Skin of body (tissue), 2 donors: ENCODE data around the gene DOLPP1. TPM values are rescaled to one million over a fixed set of nuclear protein-coding genes. Genes with fewer than 3 reads are reported as not detected.

Experiments
- DNase-seq: peaks from one replicate; lab custom pipeline; 2025; lab: John Stamatoyannopoulos, UW
- total RNA-seq: library from RNA; depleted of rRNA; stranded (reverse); fragments of >200 nt; gene quantifications from one replicate; pipeline ENCODE4 v1.2.3, GENCODE V29; 2014

Gene DOLPP1
- total RNA-seq, 1 donor from 2014 or later = 6.2 TPM

DNA sequence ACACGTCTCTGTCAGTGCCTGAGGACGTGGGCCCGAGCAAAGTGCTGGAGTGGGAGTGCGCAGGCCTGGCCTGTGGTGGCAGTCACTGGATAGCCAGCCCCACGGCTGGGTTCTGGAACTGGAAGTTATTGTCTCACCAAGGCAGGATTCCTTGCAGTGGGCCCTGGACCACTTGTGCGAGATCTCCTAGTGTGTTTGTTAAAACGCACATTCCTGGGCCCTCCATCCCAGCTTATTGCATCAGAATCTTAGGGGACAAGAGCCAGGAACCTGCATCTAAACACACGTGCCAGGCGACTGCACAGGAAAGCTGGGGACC lies 57.2 kb downstream of the DOLPP1 start:
- DNase-seq = no peak

DNA sequence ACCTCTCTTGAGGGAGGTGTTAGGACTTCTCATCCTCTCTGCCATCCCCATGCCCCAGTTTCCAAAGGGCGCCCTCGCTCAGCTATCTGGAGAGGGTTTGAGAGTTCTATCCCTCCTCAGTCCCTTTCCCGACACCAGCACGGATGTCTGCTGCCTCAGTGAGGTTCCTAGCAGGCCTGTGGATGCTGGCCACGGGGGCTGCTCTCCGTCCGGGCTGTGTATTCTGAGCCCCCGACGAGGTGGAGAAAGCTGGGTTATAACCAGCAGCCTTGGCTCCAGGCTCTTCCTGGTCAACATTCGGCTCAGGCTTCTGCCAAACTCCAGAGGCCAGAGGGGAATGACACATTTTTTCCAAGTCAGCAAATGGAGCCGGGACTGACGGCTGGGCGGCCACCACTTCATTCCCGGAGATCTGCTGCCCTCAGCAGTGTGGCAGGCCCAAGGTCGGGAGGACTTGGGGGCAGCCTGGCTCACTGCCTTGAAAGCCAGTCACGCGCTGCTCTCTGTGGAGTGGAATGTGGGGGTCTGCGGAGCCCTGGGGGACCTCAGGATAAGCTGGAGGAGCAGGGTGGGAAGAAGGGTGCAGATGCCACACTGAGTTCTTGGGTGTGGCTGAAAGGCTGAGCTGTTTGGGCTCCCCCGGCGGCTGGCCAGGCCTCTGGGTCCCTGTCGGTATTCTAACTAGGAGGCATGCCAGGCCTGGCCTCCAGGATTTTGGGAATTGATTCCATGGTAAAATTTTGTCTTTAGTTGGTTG lies 57.7 kb downstream of the DOLPP1 start:
- no peak for DNase-seq

DNA sequence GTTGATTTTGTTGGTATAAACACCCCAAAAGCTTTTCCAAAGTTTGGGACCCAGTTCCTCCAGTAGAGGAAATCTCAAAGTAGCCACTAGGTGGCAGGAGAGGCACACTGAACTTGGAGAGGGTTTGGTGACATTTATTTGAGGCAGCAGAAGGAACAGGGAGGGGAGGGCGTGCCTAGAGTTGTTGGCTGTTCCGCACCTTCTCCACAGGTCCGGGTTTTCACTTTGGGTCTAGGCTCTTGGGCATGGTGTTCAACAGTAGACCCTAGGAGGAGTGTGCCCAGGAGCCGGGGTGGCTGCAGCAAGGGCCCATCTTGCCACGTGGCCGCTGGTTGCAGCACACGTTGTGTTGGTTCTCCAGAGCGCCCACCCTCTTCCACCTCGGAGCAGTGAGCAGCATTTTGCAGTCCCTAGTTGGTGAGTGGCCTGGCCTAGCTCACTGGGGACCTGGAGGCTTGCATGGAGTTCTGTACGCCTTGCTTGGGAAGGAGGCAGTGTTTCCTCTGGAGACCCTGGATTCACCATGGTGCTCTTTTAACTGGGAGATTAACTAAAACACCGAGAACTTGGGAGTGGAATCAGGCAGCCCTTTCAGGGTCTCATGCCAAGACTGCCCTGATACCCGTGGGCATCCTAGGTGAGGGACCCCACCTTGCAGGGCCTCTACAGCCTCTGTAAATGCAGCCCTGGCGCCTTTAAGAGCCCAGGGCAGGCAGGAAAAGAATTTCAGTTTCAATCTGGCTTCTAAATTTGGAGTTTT lies 58.5 kb downstream of the DOLPP1 start:
- peak; percentile 90 for DNase-seq

DNA sequence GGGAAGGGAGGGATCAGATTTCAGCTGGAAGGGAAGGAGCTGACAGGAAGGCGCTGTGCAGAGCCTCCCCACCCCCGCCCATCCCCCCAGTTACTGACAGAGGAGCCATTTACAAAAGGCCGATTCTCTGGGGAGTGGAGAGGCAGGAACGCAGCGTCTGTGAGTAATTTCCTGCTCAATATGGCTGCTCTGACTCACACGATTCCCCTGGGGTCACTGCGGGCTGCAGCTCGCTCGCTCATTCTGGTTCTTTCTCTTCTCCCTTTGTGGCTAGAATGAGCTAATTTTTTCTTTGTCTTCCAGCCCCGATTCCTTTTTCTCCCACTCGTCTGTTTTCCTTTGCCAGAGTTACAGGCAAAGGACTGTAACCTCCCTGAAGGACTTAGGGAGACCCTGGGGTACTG lies 59.1 kb downstream of the DOLPP1 start:
- peak; percentile 100 for DNase-seq

Other genes starting within 250 kb of the DOLPP1 start
- 3.4 TPM for gene KYAT1, start 199.2 kb upstream of the DOLPP1 start, total RNA-seq
- 27.5 TPM for gene LRRC8A, start 199.0 kb upstream of the DOLPP1 start, total RNA-seq
- gene PHYHD1, start 160.1 kb upstream of the DOLPP1 start, total RNA-seq = 13.5 TPM
- 7.8 TPM for gene DOLK, start 133.5 kb upstream of the DOLPP1 start, total RNA-seq
- gene NUP188, start 133.4 kb upstream of the DOLPP1 start, total RNA-seq = 49.8 TPM
- 33.0 TPM for gene SH3GLB2, start 52.8 kb upstream of the DOLPP1 start, total RNA-seq
- 16.2 TPM for gene MIGA2, start 44.5 kb upstream of the DOLPP1 start, total RNA-seq
- 28.7 TPM for gene CRAT, start 29.7 kb downstream of the DOLPP1 start, total RNA-seq
- 42.2 TPM for gene PTPA, start 30.3 kb downstream of the DOLPP1 start, total RNA-seq
- gene IER5L, start 97.2 kb downstream of the DOLPP1 start, total RNA-seq = 23.0 TPM